H9 (cell line): ENCODE data around the gene TFPI. TPM values are rescaled to one million over a fixed set of nuclear protein-coding genes. Genes with fewer than 3 reads are reported as not detected.

Source experiments
- DNase-seq: peaks from one replicate; pipeline ENCODE4 v3.0.0-alpha.2; 2017
- H2AFZ ChIP-seq: one replicate; pipeline ENCODE4 v1.6.1; 2013; ENCODE audit warnings: mild to moderate bottlenecking, low read length, control low read depth, moderate library complexity
- H2AK5ac ChIP-seq: 2 replicates; pipeline ENCODE4 v1.6.1; 2013; ENCODE audit warnings: low read length, control low read depth, mixed read lengths; ENCODE audit not compliant: insufficient read length
- H2BK120ac ChIP-seq: one replicate; pipeline ENCODE4 v1.6.1; 2013; ENCODE audit warnings: low read depth, mild to moderate bottlenecking, low read length, control low read depth, inconsistent platforms; ENCODE audit not compliant: poor library complexity, severe bottlenecking
- H2BK12ac ChIP-seq: 2 replicates; pipeline ENCODE4 v1.6.1; 2013; ENCODE audit warnings: low read length, control low read depth, mixed read lengths, low read depth; ENCODE audit not compliant: insufficient read length
- H2BK15ac ChIP-seq: 2 replicates; pipeline ENCODE4 v1.6.1; 2013; ENCODE audit warnings: low read depth, low read length, control low read depth
- H2BK20ac ChIP-seq: one replicate; pipeline ENCODE4 v1.6.1; 2013; ENCODE audit warnings: low read depth, mild to moderate bottlenecking, low read length, control low read depth, inconsistent platforms; ENCODE audit not compliant: poor library complexity, severe bottlenecking
- H2BK5ac ChIP-seq: 2 replicates; pipeline ENCODE4 v1.6.1; 2013; ENCODE audit warnings: low read length, control low read depth, mixed read lengths; ENCODE audit not compliant: insufficient read length
- H3K14ac ChIP-seq: 2 replicates; pipeline ENCODE4 v1.6.1; 2013; ENCODE audit warnings: low read length, control low read depth; ENCODE audit not compliant: insufficient read depth
- H3K18ac ChIP-seq: 2 replicates; pipeline ENCODE4 v1.6.1; 2013; ENCODE audit warnings: low read depth, mild to moderate bottlenecking, mixed read lengths, low read length, control low read depth; ENCODE audit not compliant: insufficient read length
- H3K23ac ChIP-seq: 2 replicates; pipeline ENCODE4 v1.6.1; 2013; ENCODE audit warnings: low read length, control low read depth, mixed read lengths, low read depth; ENCODE audit not compliant: insufficient read length
- H3K23me2 ChIP-seq: 2 replicates; pipeline ENCODE4 v1.6.1; 2013; ENCODE audit warnings: low read depth, mild to moderate bottlenecking, mixed read lengths, low read length, control low read depth; ENCODE audit not compliant: insufficient read length, poor library complexity, severe bottlenecking
- H3K27ac ChIP-seq: 2 replicates; pipeline ENCODE4 v1.5.1; 2013; ENCODE audit warnings: low read length, control low read depth, mixed read lengths, low read depth; ENCODE audit not compliant: insufficient read length
- H3K27me3 ChIP-seq: 2 replicates; pipeline ENCODE4 v1.6.1; 2013; ENCODE audit warnings: low read length, control low read depth, inconsistent platforms; ENCODE audit not compliant: insufficient read depth
- H3K4ac ChIP-seq: 2 replicates; pipeline ENCODE4 v1.6.1; 2013; ENCODE audit warnings: low read depth, mild to moderate bottlenecking, control low read depth, inconsistent platforms, low read length, moderate library complexity
- H3K4me1 ChIP-seq: 2 replicates; pipeline ENCODE4 v1.6.1; 2013; ENCODE audit warnings: low read length, control low read depth, inconsistent platforms; ENCODE audit not compliant: insufficient read depth
- H3K4me2 ChIP-seq: 2 replicates; pipeline ENCODE4 v1.6.1; 2013; ENCODE audit warnings: low read length, control low read depth, mixed read lengths; ENCODE audit not compliant: insufficient read length, insufficient read depth
- H3K56ac ChIP-seq: 2 replicates; pipeline ENCODE4 v1.6.1; 2013; ENCODE audit warnings: low read depth, mild to moderate bottlenecking, mixed read lengths, low read length, control low read depth; ENCODE audit not compliant: insufficient read length
- H3K79me1 ChIP-seq: 2 replicates; pipeline ENCODE4 v1.6.1; 2013; ENCODE audit warnings: low read depth, mild to moderate bottlenecking, moderate library complexity, low read length, control low read depth, inconsistent platforms; ENCODE audit not compliant: insufficient read depth, poor library complexity, severe bottlenecking
- H3K79me2 ChIP-seq: 2 replicates; pipeline ENCODE4 v1.6.1; 2013; ENCODE audit warnings: low read length, control low read depth, inconsistent platforms; ENCODE audit not compliant: insufficient read depth
- H3K9ac ChIP-seq: 2 replicates; pipeline ENCODE4 v1.6.1; 2013; ENCODE audit warnings: low read length, control low read depth, mixed read lengths; ENCODE audit not compliant: insufficient read length; ENCODE audit errors: extremely low read depth
- H3K9me3 ChIP-seq: one replicate; pipeline ENCODE4 v1.6.1; 2013; ENCODE audit warnings: low read depth, low read length, inconsistent platforms; ENCODE audit not compliant: control insufficient read depth
- H3T11ph ChIP-seq: one replicate; pipeline ENCODE4 v1.6.1; 2013; ENCODE audit warnings: mild to moderate bottlenecking, low read length, control low read depth, inconsistent platforms
- H4K20me1 ChIP-seq: one replicate; pipeline ENCODE4 v1.6.1; 2013; ENCODE audit not compliant: control insufficient read depth, insufficient read length, insufficient read depth
- H4K5ac ChIP-seq: 2 replicates; pipeline ENCODE4 v1.6.1; 2013; ENCODE audit warnings: low read depth, mild to moderate bottlenecking, mixed read lengths, low read length, control low read depth; ENCODE audit not compliant: insufficient read length
- H4K8ac ChIP-seq: replicated peaks from 2 replicates; pipeline ENCODE4 v1.6.1; 2013; ENCODE audit warnings: low read length, control low read depth, mixed read lengths, low read depth; ENCODE audit not compliant: insufficient read length
- H4K91ac ChIP-seq: 2 replicates; pipeline ENCODE4 v1.6.1; 2013; ENCODE audit warnings: low read depth, mild to moderate bottlenecking, moderate library complexity, mixed read lengths, low read length, control low read depth; ENCODE audit not compliant: insufficient read length
- H3K27ac Mint-ChIP-seq, 3 experiments: 2 replicates in 2 of 3; 3 replicates in 1 of 3; pipeline ENCODE4 v1.8.0; 2020 to 2021; ENCODE audit warnings: mixed read lengths in 3 of 3, mild to moderate bottlenecking in 1 of 3, moderate library complexity in 1 of 3
- H3K27me3 Mint-ChIP-seq: 2 replicates; pipeline ENCODE4 v1.8.0; 2021; ENCODE audit warnings: low read depth, mild to moderate bottlenecking, moderate library complexity, mixed read lengths
- H3K36me3 Mint-ChIP-seq, 3 experiments: 2 replicates in 2 of 3; 3 replicates in 1 of 3; pipeline ENCODE4 v1.8.0; 2020 to 2021; ENCODE audit warnings: low read depth in 3 of 3, mixed read lengths in 3 of 3; ENCODE audit not compliant: insufficient read depth in 1 of 3
- H3K4me1 Mint-ChIP-seq, 2 experiments: 2 replicates each; pipeline ENCODE4 v1.8.0; 2020; ENCODE audit warnings: mixed read lengths in 2 of 2
- H3K4me3 Mint-ChIP-seq, 2 experiments: 2 replicates in 1 of 2; 3 replicates in 1 of 2; pipeline ENCODE4 v1.8.0; 2020 to 2021; ENCODE audit warnings: mild to moderate bottlenecking in 2 of 2, mixed read lengths in 2 of 2, moderate library complexity in 1 of 2
- H3K9me3 Mint-ChIP-seq, 2 experiments: 2 replicates in 1 of 2; 3 replicates in 1 of 2; pipeline ENCODE4 v1.8.0; 2020; ENCODE audit warnings: mild to moderate bottlenecking in 2 of 2, mixed read lengths in 2 of 2, moderate library complexity in 1 of 2
- WGBS: extraction: QIAGEN DNeasy Blood & Tissue Kit; methylation state at CpG from one replicate; pipeline ENCODE4 v1.1.7; 2013; ENCODE audit warnings: missing lambda C conversion rate, low lambda C conversion rate, mixed read lengths; ENCODE audit not compliant: insufficient read length; ENCODE audit errors: extremely low coverage; 5-methylcytosine and 5-hydroxymethylcytosine counted together
- total RNA-seq: library from RNA; stranded (reverse); gene quantifications from 2 replicates; pipeline ENCODE4 v1.2.1, GENCODE V29; 2021
- TF ChIP-seq, protein P1 (sequence below): fragments of 200-600 bp; sonication (generic); conservative IDR thresholded peaks from 3 replicates; pipeline ENCODE4 v1.8.0; 2021; ENCODE audit warnings: antibody characterized with exemption, mild to moderate bottlenecking

TFPI gene
- total RNA-seq, 1 experiment from 2014 or later = 5.8 TPM

GRCh38 chr2:187529248-187529976, 24.8 kb downstream of the TFPI start:
- H3K4me1 Mint-ChIP-seq = peaks cover 17 to 23% of the 10 kb centered on the region in 2 experiments

More at GRCh38 chr2:187529248-187529976, 24.8 kb downstream of the TFPI start:
- H3K23me2 ChIP-seq = no peaks in the 10 kb centered on the region
- no peaks in the 10 kb centered on the region for H4K20me1 ChIP-seq
- H3K4ac ChIP-seq = no peak overlapping the region
- no peak overlapping the region for H2AFZ ChIP-seq
- no peaks in the 10 kb centered on the region for H3K79me2 ChIP-seq
- no peak overlapping the region for H2BK5ac ChIP-seq
- no peaks in the 10 kb centered on the region for H3K79me1 ChIP-seq
- H3K23ac ChIP-seq = no peak overlapping the region
- no peak overlapping the region for H2BK120ac ChIP-seq
- H3K4me1 ChIP-seq = no peaks in the 10 kb centered on the region; the same call in 1 of the 2 replicates
- no peak overlapping the region for H4K91ac ChIP-seq
- no peak overlapping the region for H3K9ac ChIP-seq
- H3K14ac ChIP-seq = no peak overlapping the region
- no peak overlapping the region for H2BK12ac ChIP-seq
- Mint-ChIP-seq H3K27me3 (no peaks in the 10 kb centered on the region), H3K27ac (no peak overlapping the region), H3K9me3 (peaks cover 0 to 5% of the 10 kb centered on the region in 2 experiments; a peak in 3 of 5 replicates), H3K4me3 (no peak overlapping the region), H3K36me3 (peaks cover 6 to 14% (median 9%) of the 10 kb centered on the region in 3 experiments; a peak in 6 of 7 replicates)
- no peaks in the 10 kb centered on the region for H3K9me3 ChIP-seq
- no peak overlapping the region for H3K56ac ChIP-seq
- no CpG with 5 or more reads among the region's 3 CpGs for WGBS
- H3K27me3 ChIP-seq = no peaks in the 10 kb centered on the region
- H2BK20ac ChIP-seq = no peak overlapping the region
- no peak overlapping the region for H3K27ac ChIP-seq
- no peak overlapping the region for H2AK5ac ChIP-seq
- H2BK15ac ChIP-seq = no peak overlapping the region
- no peak overlapping the region for H4K5ac ChIP-seq
- H3T11ph ChIP-seq = no peak overlapping the region
- TF ChIP-seq, protein P1, sequence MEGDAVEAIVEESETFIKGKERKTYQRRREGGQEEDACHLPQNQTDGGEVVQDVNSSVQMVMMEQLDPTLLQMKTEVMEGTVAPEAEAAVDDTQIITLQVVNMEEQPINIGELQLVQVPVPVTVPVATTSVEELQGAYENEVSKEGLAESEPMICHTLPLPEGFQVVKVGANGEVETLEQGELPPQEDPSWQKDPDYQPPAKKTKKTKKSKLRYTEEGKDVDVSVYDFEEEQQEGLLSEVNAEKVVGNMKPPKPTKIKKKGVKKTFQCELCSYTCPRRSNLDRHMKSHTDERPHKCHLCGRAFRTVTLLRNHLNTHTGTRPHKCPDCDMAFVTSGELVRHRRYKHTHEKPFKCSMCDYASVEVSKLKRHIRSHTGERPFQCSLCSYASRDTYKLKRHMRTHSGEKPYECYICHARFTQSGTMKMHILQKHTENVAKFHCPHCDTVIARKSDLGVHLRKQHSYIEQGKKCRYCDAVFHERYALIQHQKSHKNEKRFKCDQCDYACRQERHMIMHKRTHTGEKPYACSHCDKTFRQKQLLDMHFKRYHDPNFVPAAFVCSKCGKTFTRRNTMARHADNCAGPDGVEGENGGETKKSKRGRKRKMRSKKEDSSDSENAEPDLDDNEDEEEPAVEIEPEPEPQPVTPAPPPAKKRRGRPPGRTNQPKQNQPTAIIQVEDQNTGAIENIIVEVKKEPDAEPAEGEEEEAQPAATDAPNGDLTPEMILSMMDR = no peak
- H3K18ac ChIP-seq = no peak overlapping the region
- H4K8ac ChIP-seq = no peak overlapping the region
- DNase-seq = no peak
- H3K4me2 ChIP-seq = no peak overlapping the region
